HS-5 (cell line): ENCODE data around the gene THYN1.
"Not testable (repeated sequence)": the region's sequence is repeated elsewhere in the genome, so short reads cannot be mapped to it uniquely, and the experiment has no call there.

Experiments
- DNase-seq: peaks from one replicate; pipeline ENCODE4 v3.0.0-alpha.2; 2012; ENCODE audit warnings: low read depth

THYN1 gene

DNA sequence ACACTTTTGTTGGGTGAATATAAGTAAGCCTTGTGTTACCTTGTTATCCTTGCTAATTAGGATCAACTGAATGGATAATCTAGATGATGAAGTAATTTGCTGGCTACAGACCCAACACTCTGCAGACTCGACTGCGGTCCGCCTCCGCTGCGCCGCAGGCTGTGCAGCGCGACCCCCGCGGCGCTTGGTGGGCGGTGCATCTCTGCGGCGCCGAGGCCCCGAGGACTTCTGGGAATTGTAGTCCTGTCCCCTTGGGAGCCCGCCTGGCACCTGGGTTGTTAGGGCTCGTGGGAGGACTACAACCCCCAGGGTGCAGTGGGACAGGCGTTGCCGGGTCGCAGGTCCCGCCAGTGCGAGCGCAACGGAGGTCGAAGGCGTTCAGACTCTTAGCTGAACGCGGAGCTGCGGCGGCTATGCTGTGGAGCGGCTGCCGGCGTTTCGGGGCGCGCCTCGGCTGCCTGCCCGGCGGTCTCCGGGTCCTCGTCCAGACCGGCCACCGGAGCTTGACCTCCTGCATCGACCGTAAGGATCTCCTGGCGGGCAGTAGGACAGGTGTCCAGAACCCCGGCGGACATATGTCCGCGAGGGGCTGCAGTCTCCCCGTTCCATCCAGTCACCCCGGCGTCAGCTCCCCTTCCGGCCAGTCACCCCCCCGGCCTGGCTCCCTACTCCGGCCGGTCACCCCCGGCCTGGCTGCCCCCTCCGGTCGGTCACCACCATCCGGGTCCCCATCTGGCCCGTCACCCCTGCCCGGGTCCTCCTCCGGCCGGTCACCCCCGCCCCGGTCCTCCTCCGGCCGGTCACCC lies at the start of gene THYN1, which contains the start of gene ACAD8:
Gene THYN1, minus strand, starts transcription at position 165 of the 806 bp plus-strand sequence. CDS start 470 bp downstream, outside the sequence.
Gene ACAD8, plus strand, starts transcription at position 381 of the 806 bp plus-strand sequence. Its CDS starts 33 bp downstream, at position 414.
- peak; percentile 86 for DNase-seq

DNA sequence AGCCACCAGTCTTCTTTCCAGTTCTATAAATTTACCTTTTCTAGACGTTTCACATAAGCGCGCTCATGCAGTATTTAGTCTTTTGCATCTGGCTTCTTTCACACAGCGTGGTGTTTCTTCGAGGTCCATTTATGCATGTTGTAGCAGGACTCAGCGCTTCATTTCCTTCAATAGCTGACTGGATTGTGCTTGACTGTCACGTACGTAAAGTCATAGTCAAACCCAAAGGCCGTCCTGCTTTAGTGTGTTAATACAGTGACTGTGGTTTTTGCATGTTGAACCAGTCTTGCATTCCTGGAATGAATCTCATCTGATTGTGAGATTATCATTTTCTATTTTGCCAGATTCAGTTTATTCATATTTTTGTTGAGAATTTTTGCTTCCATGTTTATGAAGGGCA lies 41.5 kb upstream of the THYN1 start:
- DNase-seq: no peak

DNA sequence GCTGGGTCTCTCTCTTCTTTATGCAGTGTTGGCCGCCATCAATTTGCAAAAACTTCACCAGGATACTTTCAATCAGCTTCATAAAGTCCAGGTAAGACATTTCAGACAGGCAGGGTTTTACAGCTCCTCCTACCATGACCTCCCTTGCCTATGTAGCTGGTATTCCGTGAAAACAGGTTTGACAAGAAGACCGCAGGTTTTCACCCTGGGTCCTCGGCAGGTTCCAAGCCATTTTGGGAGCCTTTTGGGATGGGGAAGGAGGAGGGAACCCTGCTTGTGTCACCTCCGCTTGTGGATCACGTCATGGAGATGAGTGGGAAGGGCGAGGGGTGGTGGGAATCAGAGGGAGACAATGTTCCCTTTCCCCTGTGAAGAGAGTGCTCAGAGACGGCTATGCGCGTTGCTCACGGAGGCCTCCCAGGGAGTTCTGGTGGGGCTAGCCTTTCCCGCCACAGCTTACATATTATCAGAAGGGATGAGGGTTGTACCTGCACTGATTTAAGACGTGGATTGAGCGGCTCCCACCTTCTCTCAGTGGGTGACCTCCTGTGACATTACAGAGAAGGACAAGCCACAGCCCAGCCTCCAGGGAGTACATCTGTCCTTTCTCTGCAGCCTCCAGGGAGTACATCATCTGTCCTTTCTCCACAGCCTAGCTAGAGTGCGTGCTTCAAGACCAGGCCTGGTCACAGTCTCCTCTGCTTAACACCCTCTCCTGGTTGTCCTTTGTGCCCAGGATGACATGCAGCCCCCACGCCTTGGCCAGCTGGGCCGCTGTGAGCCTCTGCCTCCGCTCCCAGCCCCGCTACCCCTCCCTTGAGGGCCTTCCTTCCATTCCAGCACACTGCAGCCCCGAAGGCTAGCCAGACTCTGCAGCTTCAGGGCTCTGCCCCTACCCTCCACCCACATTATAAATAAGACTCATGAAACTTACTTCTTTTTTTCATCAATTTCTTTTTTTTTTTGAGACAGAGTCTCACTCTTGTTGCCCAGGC lies 40.3 kb upstream of the THYN1 start:
- no peak for DNase-seq

DNA sequence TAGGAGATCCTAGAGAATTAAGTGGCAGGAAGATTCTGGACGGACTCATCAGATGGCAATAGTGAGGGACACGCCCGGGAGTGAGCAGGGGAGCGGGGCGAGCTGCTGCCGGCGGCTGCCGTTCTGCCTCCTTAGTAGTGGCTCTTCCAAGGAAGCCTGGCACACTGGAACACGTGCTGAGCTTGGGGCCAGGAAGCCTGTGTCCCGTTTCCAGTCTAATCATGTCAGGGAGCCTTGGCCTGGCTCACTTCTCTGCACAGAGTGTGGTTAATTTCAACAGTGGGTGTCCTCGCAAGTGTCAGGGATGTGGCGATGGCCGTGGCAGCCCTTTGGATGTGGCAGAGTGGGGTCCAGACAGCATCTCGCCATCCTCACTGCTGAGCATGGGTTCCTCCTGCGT lies 39.5 kb upstream of the THYN1 start:
- DNase-seq: no peak

DNA sequence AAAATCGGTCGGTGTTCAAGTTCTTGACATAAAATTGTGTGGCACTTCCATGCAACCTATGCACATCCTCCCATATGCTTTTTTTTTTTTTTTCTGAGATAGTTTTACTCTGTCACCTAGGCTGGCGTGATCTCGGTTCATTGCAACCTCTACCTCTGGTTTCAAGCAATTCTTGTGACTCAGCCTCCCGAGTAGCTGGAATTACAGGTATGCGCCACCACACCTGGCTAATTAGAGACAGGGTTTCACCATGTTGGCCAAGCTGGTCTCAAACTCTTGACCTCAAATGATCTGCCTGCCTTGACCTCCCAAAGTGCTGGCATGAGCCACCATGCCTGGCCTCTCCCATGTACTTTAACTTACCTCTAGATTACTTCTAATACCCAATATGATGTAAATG lies 38.0 kb upstream of the THYN1 start:
- no peak for DNase-seq

DNA sequence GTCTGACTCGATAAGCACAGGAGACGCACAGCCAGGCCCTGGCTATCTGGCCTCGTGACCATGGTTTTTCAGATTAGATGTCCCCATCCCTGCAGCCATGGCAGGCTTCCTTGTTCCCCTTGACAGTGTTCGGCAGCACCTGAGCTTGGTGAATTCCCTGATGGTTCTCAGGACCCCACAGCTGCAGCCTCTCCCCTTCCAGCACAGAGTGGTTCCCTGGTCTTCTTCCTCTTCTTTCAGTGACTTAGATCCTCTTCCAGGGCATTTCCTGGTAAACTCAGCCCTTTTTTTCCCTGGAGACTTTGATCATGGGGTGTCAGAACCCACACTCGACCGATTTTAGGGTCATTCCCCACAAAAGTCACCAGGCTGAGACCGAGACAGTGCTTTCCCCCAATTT lies 37.5 kb upstream of the THYN1 start:
- DNase-seq: no peak

DNA sequence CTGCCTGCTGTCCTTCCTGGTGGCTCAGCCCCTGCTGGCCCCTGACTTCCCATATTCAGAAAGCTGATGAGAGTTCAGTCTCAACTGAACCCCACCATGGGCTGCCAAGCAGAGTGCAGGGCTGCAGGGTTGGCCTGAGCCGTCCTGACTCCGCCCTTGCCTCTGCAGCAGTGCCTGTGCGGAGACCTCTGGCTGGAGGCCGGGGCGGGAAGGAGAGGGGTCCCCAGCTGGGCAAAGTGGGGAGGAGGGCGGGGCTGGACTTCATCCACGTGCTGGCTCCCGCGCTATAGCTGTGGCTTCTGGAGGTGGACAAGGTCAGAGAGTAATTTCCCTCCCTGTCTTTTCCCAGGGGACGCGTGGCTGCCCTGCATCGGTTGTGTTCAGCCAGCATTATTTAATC lies 36.6 kb upstream of the THYN1 start:
- no peak for DNase-seq

DNA sequence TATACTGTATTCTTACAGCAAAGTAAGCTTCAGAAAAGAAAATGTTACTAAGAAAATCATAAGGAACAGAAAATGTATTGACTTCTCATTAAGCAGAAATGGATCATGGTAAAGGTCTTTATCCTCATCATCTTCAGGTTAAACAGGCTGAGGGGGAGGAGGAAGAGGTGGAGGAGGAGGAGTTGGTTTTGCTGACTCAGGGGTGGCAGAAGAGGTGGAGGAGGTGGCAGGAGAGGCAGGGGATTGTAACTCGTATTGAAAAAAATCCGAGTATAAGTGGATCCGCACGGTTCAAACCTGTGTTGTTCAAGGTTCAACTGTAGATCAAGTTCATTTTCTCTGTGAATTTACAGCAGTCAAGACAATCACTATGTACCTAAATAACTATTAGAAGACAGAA lies 36.0 kb upstream of the THYN1 start:
- DNase-seq: no peak

DNA sequence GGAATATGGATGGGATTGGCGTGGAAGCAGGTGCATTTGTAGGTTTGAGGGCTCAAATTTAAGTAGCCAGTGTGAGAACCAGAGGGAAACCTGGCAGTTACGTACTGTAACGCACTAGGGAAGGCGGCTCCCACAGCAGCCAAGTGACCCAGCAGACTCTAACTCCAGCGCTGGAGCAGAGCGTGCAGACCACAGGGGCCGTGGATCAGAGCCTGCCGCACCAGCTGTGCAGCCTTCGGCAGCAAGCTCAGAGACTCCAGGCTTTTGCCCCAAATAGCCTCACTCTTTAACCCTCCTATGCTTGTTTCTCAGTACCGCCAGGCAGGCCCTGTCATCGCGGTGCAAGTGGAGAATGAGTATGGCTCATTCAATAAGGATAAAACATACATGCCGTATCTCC lies 35.3 kb upstream of the THYN1 start:
- no peak for DNase-seq

DNA sequence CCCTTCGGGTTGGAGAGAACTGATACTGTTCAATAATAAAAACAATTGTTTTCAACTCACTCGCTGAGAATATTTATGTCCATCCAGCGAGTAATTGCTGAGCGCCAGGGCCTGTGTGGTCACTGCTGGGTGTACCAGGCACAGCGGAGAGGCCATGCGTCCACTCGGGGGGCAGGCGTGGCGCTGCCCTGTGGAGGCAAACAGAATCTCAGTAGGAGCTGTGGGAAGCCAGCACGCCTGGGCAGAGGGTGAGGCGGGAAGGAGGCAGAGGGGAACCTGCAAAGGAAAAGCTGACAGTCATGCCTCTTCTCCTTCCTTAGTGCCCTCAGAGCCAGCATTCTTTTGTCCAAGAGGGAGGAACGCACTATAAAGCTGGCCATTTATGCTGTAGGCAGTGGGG lies 34.4 kb upstream of the THYN1 start:
- no peak for DNase-seq

DNA sequence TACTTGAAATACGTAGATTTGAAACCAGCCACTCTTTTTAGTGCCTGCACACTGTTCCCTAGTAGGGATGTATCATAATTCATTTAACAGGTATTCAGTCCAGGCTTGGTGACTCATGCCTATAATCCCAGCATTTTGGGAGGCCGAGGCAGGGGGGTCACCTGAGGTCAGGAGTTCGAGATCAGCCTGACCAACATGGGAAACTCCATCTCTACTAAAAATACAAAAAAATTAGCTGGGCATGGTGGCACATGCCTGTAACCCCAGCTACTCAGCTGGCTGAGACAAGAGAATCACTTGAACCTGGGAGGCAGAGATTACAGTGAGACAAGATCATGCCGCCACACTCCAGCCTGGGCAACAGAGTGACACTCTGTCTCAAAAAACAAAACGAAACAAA lies 31.2 kb upstream of the THYN1 start:
- not testable (repeated sequence) for DNase-seq

DNA sequence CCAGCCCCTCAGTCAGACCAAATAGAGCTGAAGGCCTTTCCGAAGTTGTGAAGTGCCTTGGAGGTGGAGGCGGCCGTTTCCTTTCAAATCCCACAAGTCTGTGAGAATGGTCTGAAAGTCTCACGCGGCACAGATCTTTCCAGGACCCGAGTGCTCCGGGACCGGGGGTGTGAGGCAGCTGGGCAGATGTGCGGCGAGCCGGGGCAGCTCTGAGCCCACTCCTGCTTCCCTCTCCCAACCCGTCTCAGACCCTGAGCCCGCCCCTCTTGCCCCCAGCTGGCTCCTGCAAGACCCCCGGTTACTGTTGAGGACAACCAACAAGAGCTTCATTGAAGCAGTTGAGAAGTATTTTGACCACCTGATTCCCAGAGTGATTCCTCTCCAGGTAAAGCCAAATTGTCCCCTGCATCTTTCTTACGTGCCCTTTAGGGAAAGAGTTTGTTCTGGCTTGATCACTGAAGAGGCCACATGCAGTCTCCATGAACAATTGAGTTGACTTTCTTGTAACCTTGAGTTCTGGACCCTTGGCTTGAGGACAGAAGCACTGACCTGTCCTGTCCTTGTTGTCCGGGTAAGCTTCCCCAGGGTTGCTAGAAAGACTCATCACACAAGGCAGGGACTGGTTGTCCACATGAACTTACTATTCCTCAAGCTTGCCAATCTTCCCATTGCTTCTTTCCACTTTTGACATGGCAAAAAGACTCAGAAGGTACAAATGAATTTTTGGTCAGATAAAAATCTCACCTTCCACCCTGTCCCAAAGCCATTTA lies 30.5 kb upstream of the THYN1 start:
- no peak for DNase-seq

DNA sequence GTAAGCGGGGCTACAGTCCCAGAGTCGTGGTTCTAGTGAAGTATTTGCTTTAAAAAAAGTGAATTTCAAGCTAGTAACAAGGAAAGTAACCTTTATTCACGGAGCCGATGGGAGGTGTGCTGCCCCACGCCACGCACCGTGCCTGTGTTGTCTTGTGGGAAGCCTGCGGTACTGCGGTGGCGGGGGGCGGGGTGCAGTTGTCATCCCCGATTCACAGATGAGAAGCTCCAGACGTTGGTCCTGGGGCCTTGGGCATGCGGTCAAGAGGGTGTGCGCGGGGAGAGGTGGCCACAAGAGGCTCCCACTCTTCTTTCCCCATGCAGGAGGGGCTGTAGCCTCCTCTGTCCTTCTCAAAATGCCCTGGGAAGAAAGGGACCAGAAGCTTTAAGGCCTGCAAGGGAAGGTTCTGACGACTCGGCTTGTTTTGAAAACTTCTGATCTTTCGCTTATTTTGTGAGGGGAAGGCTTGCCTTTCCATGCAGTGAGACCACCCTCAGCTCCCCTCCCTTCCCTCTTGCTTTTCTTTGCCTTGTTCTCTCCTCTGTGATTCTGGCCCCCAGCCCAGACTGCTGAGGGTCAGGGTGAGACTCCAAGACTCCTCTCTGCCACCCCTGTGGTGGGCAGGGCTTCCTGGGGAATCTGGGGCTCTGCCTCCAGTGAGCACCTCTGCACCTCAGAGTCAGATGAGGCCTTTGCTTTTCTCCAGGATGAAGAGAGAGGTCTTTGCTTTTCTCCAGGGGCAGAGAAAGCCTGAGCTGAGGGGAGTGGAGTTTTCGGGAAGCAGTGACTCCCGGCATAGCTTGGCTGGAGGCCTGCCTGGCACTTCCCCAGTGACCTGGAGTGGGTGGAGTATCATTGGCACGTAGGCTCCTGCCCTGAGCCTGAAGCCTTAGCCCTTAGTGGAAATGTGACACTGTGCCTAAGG lies 29.2 kb upstream of the THYN1 start:
- DNase-seq: no peak

DNA sequence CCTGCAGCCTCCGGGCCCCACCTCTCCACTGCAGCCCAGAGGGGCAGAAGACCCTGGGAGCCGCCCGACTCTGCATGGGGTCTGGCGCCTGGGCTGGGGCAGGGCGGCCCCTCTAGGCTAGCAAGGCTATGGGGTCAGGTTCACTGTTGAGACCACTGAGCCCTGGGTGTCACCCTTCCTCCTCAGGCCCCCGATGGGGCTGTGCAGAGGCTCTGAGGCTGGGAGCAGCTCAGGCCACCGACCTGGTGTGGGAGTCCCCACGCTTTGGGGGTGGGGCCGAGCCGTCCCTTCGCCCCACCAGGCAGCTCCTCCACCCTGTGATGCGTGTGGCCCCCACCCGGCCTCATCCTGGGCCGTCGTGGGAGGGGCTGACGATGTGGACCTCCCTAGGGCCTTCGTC lies 28.5 kb upstream of the THYN1 start:
- not testable (repeated sequence) for DNase-seq

DNA sequence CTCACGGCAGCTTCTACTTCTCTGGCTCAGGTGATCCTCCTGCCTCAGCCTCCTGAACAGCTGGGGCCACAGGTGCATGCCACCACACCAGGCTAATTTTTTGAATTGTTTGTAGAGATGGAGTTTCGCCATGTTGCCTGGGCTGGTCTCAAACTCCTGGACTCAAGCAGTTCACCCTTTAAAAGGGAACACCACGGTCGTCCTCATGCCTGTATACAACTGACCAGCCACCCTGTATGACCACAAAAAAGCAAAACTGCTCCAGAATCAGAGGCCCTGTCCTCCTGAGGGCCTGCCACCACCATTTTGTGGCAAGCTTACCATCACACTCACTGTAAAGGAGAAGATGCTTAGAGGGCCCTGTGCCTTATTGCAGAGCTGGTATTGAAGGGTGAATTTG lies 25.2 kb upstream of the THYN1 start:
- DNase-seq: no peak

DNA sequence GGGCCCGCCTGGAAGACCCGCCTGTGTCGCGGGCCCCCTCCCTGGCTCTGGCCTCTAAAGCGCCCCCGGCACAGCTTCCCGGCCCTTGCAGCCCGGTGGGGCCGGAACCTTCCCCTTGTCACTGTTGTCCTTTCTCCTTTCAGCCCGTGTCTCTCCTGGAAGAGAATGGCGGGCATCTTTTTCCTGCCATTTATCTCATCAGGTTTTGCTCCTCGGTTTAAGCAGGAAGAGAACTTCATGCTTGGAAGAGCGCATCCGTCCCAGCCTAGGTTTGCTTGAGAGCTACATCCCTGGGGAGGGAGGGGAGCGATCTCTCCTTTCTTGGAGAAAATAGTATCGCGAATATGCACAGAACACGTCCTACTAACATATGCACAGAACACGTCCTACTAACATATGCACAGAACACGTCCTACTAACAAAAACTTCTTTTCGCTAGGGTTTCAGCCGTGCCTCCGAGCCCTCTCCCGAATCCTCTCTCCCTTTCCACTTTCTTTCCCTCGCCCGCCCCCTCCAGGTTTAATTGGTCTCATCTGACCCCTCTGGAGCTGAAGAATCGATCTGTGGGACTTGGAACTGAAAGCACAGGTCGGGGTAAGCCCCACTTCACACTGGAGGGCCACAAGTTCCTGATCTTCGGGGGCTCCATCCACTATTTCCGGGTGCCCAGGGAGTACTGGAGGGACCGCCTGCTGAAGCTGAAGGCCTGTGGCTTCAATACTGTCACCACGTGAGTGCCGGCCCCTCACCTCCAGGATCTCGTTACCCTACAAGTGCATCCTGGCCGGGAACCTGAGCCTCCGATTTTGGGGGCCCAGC lies 24.2 kb upstream of the THYN1 start:
- DNase-seq: no peak

DNA sequence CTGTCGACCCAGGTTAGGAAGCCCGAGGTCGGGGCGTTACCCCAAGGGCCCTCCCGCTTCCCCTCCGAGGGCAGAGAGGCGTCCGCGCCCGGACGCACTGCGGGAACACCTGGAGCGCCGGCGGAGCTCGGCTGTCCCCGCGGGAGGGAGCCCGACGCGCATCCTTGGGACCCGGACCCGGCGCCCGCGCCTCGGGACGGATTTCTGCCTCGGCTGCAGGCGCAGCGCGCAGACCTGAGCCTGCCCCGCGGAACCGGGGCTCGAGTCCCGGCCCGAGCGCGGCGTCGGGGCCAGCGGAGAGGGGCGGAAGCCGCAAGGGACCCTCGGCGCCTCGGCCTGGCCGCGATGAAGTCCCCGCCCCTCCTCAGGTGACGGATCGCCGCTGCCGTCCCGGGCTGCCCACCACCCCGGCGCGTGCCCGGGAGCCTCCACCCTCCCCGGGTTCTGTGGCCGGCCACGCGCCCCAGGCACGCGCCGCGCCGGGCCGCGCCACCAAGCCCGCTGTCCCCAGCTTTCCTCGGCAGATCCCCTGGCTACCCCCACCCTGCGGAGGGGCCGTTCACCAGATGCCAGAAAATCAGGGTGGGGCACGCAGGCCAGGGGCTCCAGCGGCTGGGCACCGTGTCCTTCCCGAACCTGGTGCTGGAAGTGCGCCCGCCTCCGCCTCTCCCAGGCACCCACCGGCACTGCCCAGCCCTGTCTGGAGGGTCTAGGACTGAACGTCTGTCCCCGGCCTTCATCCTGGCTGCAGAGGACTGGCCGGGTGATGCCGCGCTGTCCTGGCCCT lies 23.4 kb upstream of the THYN1 start:
- DNase-seq: no peak

DNA sequence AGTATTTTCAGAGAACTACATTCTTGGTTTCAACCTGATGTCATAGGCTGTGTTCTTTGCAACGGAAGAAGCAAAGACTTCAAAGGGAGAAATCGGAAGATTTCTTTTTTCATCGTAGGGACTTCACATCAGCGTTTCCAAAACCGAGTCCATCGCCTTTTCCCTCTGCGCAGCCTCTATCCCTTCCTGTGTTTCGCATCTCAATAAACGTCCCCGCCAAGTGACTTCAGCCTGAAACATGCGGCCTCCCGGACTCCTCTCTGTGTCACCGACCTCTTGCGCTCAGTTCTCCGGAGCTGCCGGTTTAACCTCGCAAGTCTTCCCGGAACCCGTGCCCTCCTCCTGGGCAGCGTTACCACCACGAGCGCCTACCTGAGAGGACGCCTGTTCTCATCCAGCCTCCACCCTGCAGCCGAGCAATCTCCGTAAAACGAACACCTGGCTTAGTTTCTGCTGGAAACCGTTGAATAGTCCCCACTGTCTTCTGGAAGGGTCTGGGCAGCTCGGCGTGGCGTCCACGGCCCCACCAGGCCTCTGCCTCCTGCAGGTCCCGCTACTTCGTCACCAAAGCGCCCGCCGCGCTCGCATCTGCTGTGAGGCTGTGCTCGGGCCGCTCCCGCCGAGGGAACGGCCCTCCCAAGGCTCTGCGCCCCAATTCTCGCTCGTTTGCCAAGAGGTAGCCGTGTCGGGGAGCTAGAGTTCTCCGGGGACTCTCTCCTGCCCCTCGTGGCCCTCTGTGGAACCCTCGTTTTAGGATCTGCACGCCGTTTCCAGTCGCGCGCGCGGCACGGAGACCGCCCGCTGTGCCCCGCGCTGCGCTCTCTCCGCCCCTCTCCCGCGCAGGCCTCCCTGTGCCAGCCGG lies 22.6 kb upstream of the THYN1 start, which contains the start of gene GLB1L3:
Gene GLB1L3, plus strand, starts transcription at position 846 of the 862 bp plus-strand sequence. CDS start 362 bp downstream, outside the sequence.
- no peak for DNase-seq
